CD4-positive, alpha-beta T cell treated with Interleukin-4 for 1 hour (primary cell): Measurements from ENCODE around the gene DCDC1.
"Not testable (repeated sequence)": the region's sequence is repeated elsewhere in the genome, so short reads cannot be mapped to it uniquely, and the experiment has no call there.

Experiments
- DNase-seq, 2 donors: peaks; one replicate each; pipeline ENCODE4 v3.0.0-alpha.2; 2020 to 2022

DCDC1 gene

DNA sequence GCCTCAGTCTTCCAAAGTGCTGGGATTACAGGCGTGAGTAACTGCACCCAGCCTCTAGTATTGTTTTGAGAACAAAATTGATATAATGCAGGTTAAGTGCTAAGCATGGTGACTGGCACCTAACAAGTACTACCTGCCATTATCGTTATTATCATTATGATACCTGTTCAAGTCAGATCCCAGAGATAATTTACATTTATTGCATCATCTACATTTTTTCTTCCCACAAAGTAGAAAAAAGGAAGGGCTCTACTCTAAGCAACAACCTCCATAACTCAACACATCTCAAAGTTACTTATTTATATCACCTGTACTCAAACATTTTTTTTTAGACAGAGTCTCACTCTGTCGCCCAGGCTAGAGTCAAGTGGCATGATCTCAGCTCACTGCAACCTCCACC lies 42.1 kb downstream of the DCDC1 start:
- DNase-seq: no peak

DNA sequence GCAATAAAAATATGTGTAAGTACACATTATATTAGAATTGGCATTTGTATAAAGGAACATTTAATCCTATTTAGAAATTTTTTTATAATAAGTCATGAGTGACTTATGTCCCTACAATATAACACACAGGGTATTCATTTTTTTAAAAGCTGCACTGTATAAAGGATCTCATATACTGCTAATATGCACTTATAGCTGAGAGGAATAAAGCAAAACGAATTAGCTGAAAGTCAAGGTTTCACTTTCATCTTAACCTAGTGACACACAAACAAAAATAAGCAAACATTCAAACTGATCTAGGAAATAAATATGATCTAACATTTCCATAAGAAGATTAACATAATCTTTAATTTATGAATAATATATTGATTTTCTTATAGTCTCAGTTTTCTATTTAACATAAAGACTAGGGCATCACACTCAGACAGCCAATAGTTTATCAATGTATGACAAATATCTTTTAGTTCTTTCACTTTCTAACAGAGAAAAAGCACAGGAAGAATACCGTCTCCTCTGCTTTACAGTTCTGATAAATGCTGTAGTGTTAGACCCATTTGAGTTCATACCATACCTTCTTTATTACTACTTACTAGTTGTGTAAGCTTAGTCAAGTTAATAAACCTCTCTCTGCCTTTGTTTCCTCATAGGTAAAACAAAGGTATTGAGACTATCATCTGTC lies 42.9 kb downstream of the DCDC1 start:
- peak in 1 of 2 donors; percentile 7 for DNase-seq

DNA sequence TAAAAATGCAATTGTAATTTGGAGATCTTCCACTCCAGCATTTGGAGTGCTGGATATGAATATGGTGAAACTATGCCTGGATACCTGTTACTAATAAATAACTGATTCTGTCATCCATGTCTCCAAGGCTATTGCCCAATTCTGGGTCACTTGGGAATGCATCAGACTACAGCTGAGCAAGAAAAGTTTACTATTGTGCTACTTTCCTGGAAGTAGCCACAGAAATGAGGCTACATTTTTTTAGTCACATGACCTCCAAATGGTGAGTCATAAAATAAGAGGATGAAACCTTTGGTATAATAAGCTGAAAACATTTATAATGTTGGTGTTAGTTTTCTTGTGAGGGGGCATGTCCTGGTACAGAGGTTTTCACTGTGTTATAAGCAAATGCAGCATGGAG lies 44.4 kb downstream of the DCDC1 start:
- no peak for DNase-seq

GRCh38 chr11:31323145-31323544 lies 46.4 kb downstream of the DCDC1 start:
- DNase-seq: no peak

GRCh38 chr11:31321494-31321893 lies 48.0 kb downstream of the DCDC1 start:
- not testable (repeated sequence) for DNase-seq

- no peak for DNase-seq
Measured at GRCh38 chr11:31303644-31304180, 65.8 kb downstream of the DCDC1 start.

- no peak for DNase-seq
Measured at GRCh38 chr11:31301549-31302510, 67.7 kb downstream of the DCDC1 start.

- DNase-seq: no peak
Measured at GRCh38 chr11:31295308-31295707, 74.2 kb downstream of the DCDC1 start.

DNA sequence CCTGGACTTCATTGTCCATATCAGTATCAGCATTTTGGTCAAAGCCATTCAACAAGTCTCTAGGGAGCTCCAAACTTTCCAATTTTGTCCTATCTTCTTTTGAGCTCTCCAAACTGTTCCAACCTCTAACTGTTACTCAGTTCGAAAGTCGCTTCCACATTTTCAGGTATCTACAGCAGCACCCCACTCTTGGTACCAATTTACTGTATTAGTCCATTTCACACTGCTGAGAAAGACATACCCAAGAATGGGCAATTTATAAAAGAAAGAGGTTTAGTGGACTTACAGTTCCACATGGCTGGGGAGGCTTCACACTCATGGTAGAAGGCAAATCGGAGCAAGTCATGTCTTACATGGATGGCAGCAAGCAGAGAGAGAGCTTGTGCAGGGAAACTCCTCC lies 96.0 kb downstream of the DCDC1 start:
- not testable (repeated sequence) for DNase-seq

- no peak for DNase-seq
Measured at GRCh38 chr11:31267720-31268119, 101.8 kb downstream of the DCDC1 start.

- DNase-seq: no peak
Measured at GRCh38 chr11:31264834-31265233, 104.7 kb downstream of the DCDC1 start.

DNA sequence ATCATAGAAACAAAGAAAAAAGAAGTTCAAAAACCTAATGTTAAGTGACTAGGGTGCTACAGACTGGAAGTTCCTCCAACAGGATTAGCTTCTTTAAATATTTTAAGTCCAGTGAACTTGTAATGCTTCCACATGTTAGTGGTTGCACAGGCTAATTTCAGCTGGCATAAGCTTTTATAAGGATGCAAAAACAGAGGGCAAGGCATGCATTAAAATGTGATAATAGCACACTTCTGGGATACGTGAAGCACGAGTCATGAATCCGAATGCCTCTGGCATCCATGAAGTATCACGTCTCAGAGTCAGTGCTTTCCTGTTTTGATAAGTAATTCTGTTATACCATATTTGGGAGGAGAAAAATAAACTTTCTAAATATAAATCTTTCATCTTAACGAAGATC lies 106.8 kb downstream of the DCDC1 start:
- no peak for DNase-seq

- no peak for DNase-seq
Measured at GRCh38 chr11:31259797-31260196, 109.7 kb downstream of the DCDC1 start.

DNA sequence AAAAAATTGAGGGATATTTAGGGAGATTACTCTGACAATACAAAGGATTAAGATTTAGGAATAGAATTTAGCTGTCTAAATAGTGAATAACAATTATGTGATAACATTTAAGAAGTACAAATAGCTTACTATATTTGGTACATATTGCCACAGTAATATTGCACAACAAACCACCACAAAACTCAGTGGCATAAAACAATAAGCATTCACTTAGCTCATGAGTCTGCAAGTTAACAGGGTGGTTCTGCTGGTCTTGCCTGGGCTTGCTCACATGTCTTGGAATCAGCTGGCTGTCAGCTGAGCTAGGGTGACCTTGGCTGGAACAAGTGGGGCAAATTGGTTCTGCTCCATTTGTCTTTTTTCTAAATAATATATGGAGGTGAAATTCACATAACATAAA lies 115.1 kb downstream of the DCDC1 start:
- DNase-seq: no peak

DNA sequence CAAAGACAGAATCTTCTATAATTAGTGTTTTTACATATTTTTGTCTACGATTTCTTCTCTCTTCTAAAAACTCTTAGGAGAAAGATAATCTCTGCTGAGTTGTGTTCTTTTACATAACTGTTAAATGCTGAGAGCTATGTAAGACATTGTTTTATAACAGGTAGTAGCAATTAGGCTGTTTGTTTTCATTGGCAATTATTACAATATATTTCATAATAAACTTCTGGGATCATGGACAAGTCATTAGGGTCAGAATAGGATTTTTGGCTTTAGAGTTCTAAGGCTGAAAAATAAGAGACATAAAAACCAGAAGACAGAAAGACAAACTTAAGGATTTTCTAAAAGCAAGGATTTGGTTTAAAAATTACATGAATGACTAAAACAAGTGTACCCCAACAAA lies 120.8 kb downstream of the DCDC1 start:
- DNase-seq: no peak

- no peak for DNase-seq
Measured at GRCh38 chr11:31247321-31247720, 122.2 kb downstream of the DCDC1 start.

DNA sequence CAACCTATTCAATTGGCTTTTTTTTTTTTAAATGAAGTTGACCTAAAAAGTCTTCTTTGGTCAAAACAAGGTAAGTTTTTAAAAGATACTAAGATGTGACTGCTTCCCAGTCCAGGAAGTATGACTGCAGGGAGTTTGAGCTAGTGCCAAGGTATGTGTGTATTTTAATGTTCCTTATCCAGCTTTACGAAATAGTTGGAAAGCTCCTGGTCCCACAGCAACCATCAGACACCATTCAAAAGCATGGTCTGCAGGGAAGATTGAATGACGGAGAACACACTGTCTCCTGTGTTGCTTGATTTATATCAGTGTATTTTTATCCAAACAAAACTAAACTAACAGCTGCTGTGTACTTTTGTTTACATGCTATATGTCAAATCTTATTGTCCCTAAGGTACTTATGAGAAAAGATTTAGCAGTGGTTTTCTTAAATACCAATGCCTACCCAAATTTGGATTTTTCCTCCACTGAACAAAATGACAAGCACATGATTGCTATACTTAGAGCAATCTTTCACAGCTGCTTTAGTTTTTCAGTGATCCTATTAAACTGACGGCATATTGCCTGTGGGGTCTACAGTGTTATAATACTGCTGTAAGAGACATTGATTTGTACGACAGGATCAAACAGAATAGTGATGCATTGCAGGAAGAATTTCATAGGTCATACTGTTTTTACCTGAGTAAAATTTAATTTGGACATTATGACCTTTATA lies 122.9 kb downstream of the DCDC1 start:
- DNase-seq: no peak

GRCh38 chr11:31243706-31244105 lies 125.8 kb downstream of the DCDC1 start:
- DNase-seq: no peak

GRCh38 chr11:31240340-31240904 lies 129.1 kb downstream of the DCDC1 start:
- peak in 1 of 2 donors; percentile 24 for DNase-seq

GRCh38 chr11:31237819-31238760 lies 131.4 kb downstream of the DCDC1 start:
- DNase-seq: no peak

- DNase-seq: no peak
Measured at GRCh38 chr11:31236143-31236542, 133.4 kb downstream of the DCDC1 start.

DNA sequence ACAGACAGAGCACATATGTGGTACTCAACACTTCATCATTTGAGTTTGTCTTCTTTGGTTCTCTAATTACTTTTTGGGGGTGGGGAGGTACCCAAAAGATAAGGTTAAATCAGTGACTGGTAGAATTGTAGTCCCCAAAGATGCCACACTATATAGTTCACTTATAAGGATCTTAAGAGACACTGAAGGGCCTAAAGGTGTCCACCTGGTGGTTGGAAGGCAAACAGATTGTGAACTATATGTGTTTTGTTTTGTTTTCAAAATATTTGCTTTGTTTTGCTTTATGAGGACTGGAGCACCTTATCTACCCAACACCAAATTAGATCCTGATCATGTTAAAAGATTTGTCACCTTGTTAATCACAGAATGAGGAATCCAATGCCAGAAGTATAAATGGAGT lies 136.1 kb downstream of the DCDC1 start:
- no peak for DNase-seq
